H9 (cell line): ENCODE data around the gene RGSL1. TPM values are rescaled to one million over a fixed set of nuclear protein-coding genes. Genes with fewer than 3 reads are reported as not detected.

Experiments used
- DNase-seq: peaks from one replicate; pipeline ENCODE4 v3.0.0-alpha.2; 2017
- H2AFZ ChIP-seq: one replicate; pipeline ENCODE4 v1.6.1; 2013; ENCODE audit warnings: mild to moderate bottlenecking, low read length, control low read depth, moderate library complexity
- H2AK5ac ChIP-seq: 2 replicates; pipeline ENCODE4 v1.6.1; 2013; ENCODE audit warnings: low read length, control low read depth, mixed read lengths; ENCODE audit not compliant: insufficient read length
- H2BK120ac ChIP-seq: one replicate; pipeline ENCODE4 v1.6.1; 2013; ENCODE audit warnings: low read depth, mild to moderate bottlenecking, low read length, control low read depth, inconsistent platforms; ENCODE audit not compliant: poor library complexity, severe bottlenecking
- H2BK12ac ChIP-seq: 2 replicates; pipeline ENCODE4 v1.6.1; 2013; ENCODE audit warnings: low read length, control low read depth, mixed read lengths, low read depth; ENCODE audit not compliant: insufficient read length
- H2BK15ac ChIP-seq: 2 replicates; pipeline ENCODE4 v1.6.1; 2013; ENCODE audit warnings: low read depth, low read length, control low read depth
- H2BK20ac ChIP-seq: one replicate; pipeline ENCODE4 v1.6.1; 2013; ENCODE audit warnings: low read depth, mild to moderate bottlenecking, low read length, control low read depth, inconsistent platforms; ENCODE audit not compliant: poor library complexity, severe bottlenecking
- H2BK5ac ChIP-seq: 2 replicates; pipeline ENCODE4 v1.6.1; 2013; ENCODE audit warnings: low read length, control low read depth, mixed read lengths; ENCODE audit not compliant: insufficient read length
- H3K14ac ChIP-seq: 2 replicates; pipeline ENCODE4 v1.6.1; 2013; ENCODE audit warnings: low read length, control low read depth; ENCODE audit not compliant: insufficient read depth
- H3K18ac ChIP-seq: 2 replicates; pipeline ENCODE4 v1.6.1; 2013; ENCODE audit warnings: low read depth, mild to moderate bottlenecking, mixed read lengths, low read length, control low read depth; ENCODE audit not compliant: insufficient read length
- H3K23ac ChIP-seq: 2 replicates; pipeline ENCODE4 v1.6.1; 2013; ENCODE audit warnings: low read length, control low read depth, mixed read lengths, low read depth; ENCODE audit not compliant: insufficient read length
- H3K23me2 ChIP-seq: 2 replicates; pipeline ENCODE4 v1.6.1; 2013; ENCODE audit warnings: low read depth, mild to moderate bottlenecking, mixed read lengths, low read length, control low read depth; ENCODE audit not compliant: insufficient read length, poor library complexity, severe bottlenecking
- H3K27ac ChIP-seq: 2 replicates; pipeline ENCODE4 v1.5.1; 2013; ENCODE audit warnings: low read length, control low read depth, mixed read lengths, low read depth; ENCODE audit not compliant: insufficient read length
- H3K27me3 ChIP-seq: 2 replicates; pipeline ENCODE4 v1.6.1; 2013; ENCODE audit warnings: low read length, control low read depth, inconsistent platforms; ENCODE audit not compliant: insufficient read depth
- H3K4ac ChIP-seq: 2 replicates; pipeline ENCODE4 v1.6.1; 2013; ENCODE audit warnings: low read depth, mild to moderate bottlenecking, control low read depth, inconsistent platforms, low read length, moderate library complexity
- H3K4me1 ChIP-seq: 2 replicates; pipeline ENCODE4 v1.6.1; 2013; ENCODE audit warnings: low read length, control low read depth, inconsistent platforms; ENCODE audit not compliant: insufficient read depth
- H3K4me2 ChIP-seq: 2 replicates; pipeline ENCODE4 v1.6.1; 2013; ENCODE audit warnings: low read length, control low read depth, mixed read lengths; ENCODE audit not compliant: insufficient read length, insufficient read depth
- H3K56ac ChIP-seq: 2 replicates; pipeline ENCODE4 v1.6.1; 2013; ENCODE audit warnings: low read depth, mild to moderate bottlenecking, mixed read lengths, low read length, control low read depth; ENCODE audit not compliant: insufficient read length
- H3K79me1 ChIP-seq: 2 replicates; pipeline ENCODE4 v1.6.1; 2013; ENCODE audit warnings: low read depth, mild to moderate bottlenecking, moderate library complexity, low read length, control low read depth, inconsistent platforms; ENCODE audit not compliant: insufficient read depth, poor library complexity, severe bottlenecking
- H3K79me2 ChIP-seq: 2 replicates; pipeline ENCODE4 v1.6.1; 2013; ENCODE audit warnings: low read length, control low read depth, inconsistent platforms; ENCODE audit not compliant: insufficient read depth
- H3K9ac ChIP-seq: 2 replicates; pipeline ENCODE4 v1.6.1; 2013; ENCODE audit warnings: low read length, control low read depth, mixed read lengths; ENCODE audit not compliant: insufficient read length; ENCODE audit errors: extremely low read depth
- H3K9me3 ChIP-seq: one replicate; pipeline ENCODE4 v1.6.1; 2013; ENCODE audit warnings: low read depth, low read length, inconsistent platforms; ENCODE audit not compliant: control insufficient read depth
- H3T11ph ChIP-seq: one replicate; pipeline ENCODE4 v1.6.1; 2013; ENCODE audit warnings: mild to moderate bottlenecking, low read length, control low read depth, inconsistent platforms
- H4K20me1 ChIP-seq: one replicate; pipeline ENCODE4 v1.6.1; 2013; ENCODE audit not compliant: control insufficient read depth, insufficient read length, insufficient read depth
- H4K5ac ChIP-seq: 2 replicates; pipeline ENCODE4 v1.6.1; 2013; ENCODE audit warnings: low read depth, mild to moderate bottlenecking, mixed read lengths, low read length, control low read depth; ENCODE audit not compliant: insufficient read length
- H4K8ac ChIP-seq: replicated peaks from 2 replicates; pipeline ENCODE4 v1.6.1; 2013; ENCODE audit warnings: low read length, control low read depth, mixed read lengths, low read depth; ENCODE audit not compliant: insufficient read length
- H4K91ac ChIP-seq: 2 replicates; pipeline ENCODE4 v1.6.1; 2013; ENCODE audit warnings: low read depth, mild to moderate bottlenecking, moderate library complexity, mixed read lengths, low read length, control low read depth; ENCODE audit not compliant: insufficient read length
- H3K27ac Mint-ChIP-seq, 3 experiments: 2 replicates in 2 of 3; 3 replicates in 1 of 3; pipeline ENCODE4 v1.8.0; 2020 to 2021; ENCODE audit warnings: mixed read lengths in 3 of 3, mild to moderate bottlenecking in 1 of 3, moderate library complexity in 1 of 3
- H3K27me3 Mint-ChIP-seq: 2 replicates; pipeline ENCODE4 v1.8.0; 2021; ENCODE audit warnings: low read depth, mild to moderate bottlenecking, moderate library complexity, mixed read lengths
- H3K36me3 Mint-ChIP-seq, 3 experiments: 2 replicates in 2 of 3; 3 replicates in 1 of 3; pipeline ENCODE4 v1.8.0; 2020 to 2021; ENCODE audit warnings: low read depth in 3 of 3, mixed read lengths in 3 of 3; ENCODE audit not compliant: insufficient read depth in 1 of 3
- H3K4me1 Mint-ChIP-seq, 2 experiments: 2 replicates each; pipeline ENCODE4 v1.8.0; 2020; ENCODE audit warnings: mixed read lengths in 2 of 2
- H3K4me3 Mint-ChIP-seq, 2 experiments: 2 replicates in 1 of 2; 3 replicates in 1 of 2; pipeline ENCODE4 v1.8.0; 2020 to 2021; ENCODE audit warnings: mild to moderate bottlenecking in 2 of 2, mixed read lengths in 2 of 2, moderate library complexity in 1 of 2
- H3K9me3 Mint-ChIP-seq, 2 experiments: 2 replicates in 1 of 2; 3 replicates in 1 of 2; pipeline ENCODE4 v1.8.0; 2020; ENCODE audit warnings: mild to moderate bottlenecking in 2 of 2, mixed read lengths in 2 of 2, moderate library complexity in 1 of 2
- WGBS: extraction: QIAGEN DNeasy Blood & Tissue Kit; methylation state at CpG from one replicate; pipeline ENCODE4 v1.1.7; 2013; ENCODE audit warnings: missing lambda C conversion rate, low lambda C conversion rate, mixed read lengths; ENCODE audit not compliant: insufficient read length; ENCODE audit errors: extremely low coverage; 5-methylcytosine and 5-hydroxymethylcytosine counted together
- total RNA-seq: library from RNA; stranded (reverse); gene quantifications from 2 replicates; pipeline ENCODE4 v1.2.1, GENCODE V29; 2021
- TF ChIP-seq, protein P1 (sequence below): fragments of 200-600 bp; sonication (generic); conservative IDR thresholded peaks from 3 replicates; pipeline ENCODE4 v1.8.0; 2021; ENCODE audit warnings: antibody characterized with exemption, mild to moderate bottlenecking

RGSL1 gene
- total RNA-seq, 1 experiment from 2014 or later: not detected

DNA sequence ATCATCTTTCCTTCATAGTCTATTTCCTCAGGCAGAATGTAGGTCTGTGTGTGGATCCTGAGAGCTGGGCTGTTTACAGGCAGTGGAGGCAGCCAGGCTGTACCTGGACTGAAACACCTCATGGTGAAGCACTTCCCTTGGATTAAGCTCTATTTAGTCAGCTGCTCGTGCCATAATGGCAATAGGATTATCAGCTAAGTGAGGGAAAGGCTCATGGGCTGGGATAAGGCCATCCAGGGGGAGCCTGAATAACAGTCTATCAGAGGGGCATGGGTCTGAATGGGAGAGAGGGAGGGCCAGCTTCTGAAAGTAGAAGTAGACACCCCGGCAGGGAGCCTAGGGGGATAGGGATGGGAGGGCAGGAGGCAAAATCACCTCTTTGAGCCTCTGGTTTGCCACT is 130.8 kb downstream of the RGSL1 start:
- Histone ChIP-seq H3T11ph (no peak overlapping the region), H2BK12ac (no peak overlapping the region), H3K56ac (no peak overlapping the region), H3K27me3 (no peaks in the 10 kb centered on the region), H2BK15ac (no peak overlapping the region), H2BK120ac (no peak overlapping the region), H2AK5ac (no peak overlapping the region), H3K79me2 (no peaks in the 10 kb centered on the region), H3K9me3 (no peaks in the 10 kb centered on the region), H3K14ac (no peak overlapping the region), H3K9ac (no peak overlapping the region), H2AFZ (no peak overlapping the region), H4K5ac (no peak overlapping the region), H2BK20ac (no peak overlapping the region), H4K91ac (no peak overlapping the region), H4K8ac (no peak overlapping the region), H3K79me1 (no peaks in the 10 kb centered on the region), H3K18ac (no peak overlapping the region), H4K20me1 (no peaks in the 10 kb centered on the region), H2BK5ac (no peak overlapping the region), H3K23ac (no peak overlapping the region), H3K4me2 (no peak overlapping the region), H3K23me2 (no peaks in the 10 kb centered on the region), H3K4ac (no peak overlapping the region), H3K27ac (no peak overlapping the region), H3K4me1 (no peaks in the 10 kb centered on the region)
- H3K27ac Mint-ChIP-seq: no peak overlapping the region
- no CpG with 5 or more reads among the region's 2 CpGs for WGBS
- no peaks in the 10 kb centered on the region; a peak in 1 of 7 replicates for H3K36me3 Mint-ChIP-seq
- peaks cover 2% of the 10 kb centered on the region; the same call in 1 of the 2 replicates for H3K27me3 Mint-ChIP-seq
- H3K4me3 Mint-ChIP-seq: no peak overlapping the region
- no peak for DNase-seq
- no peaks in the 10 kb centered on the region for H3K9me3 Mint-ChIP-seq
- TF ChIP-seq, protein P1, sequence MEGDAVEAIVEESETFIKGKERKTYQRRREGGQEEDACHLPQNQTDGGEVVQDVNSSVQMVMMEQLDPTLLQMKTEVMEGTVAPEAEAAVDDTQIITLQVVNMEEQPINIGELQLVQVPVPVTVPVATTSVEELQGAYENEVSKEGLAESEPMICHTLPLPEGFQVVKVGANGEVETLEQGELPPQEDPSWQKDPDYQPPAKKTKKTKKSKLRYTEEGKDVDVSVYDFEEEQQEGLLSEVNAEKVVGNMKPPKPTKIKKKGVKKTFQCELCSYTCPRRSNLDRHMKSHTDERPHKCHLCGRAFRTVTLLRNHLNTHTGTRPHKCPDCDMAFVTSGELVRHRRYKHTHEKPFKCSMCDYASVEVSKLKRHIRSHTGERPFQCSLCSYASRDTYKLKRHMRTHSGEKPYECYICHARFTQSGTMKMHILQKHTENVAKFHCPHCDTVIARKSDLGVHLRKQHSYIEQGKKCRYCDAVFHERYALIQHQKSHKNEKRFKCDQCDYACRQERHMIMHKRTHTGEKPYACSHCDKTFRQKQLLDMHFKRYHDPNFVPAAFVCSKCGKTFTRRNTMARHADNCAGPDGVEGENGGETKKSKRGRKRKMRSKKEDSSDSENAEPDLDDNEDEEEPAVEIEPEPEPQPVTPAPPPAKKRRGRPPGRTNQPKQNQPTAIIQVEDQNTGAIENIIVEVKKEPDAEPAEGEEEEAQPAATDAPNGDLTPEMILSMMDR: no peak
- H3K4me1 Mint-ChIP-seq: no peaks in the 10 kb centered on the region
